H9 (cell line): ENCODE measurements around the gene TRIO. TPM values are rescaled to one million over a fixed set of nuclear protein-coding genes. Genes with fewer than 3 reads are reported as not detected.

ENCODE experiments used
- DNase-seq: peaks from one replicate; pipeline ENCODE4 v3.0.0-alpha.2; 2017
- H2AFZ ChIP-seq: one replicate; pipeline ENCODE4 v1.6.1; 2013; ENCODE audit warnings: mild to moderate bottlenecking, low read length, control low read depth, moderate library complexity
- H2AK5ac ChIP-seq: 2 replicates; pipeline ENCODE4 v1.6.1; 2013; ENCODE audit warnings: low read length, control low read depth, mixed read lengths; ENCODE audit not compliant: insufficient read length
- H2BK120ac ChIP-seq: one replicate; pipeline ENCODE4 v1.6.1; 2013; ENCODE audit warnings: low read depth, mild to moderate bottlenecking, low read length, control low read depth, inconsistent platforms; ENCODE audit not compliant: poor library complexity, severe bottlenecking
- H2BK12ac ChIP-seq: 2 replicates; pipeline ENCODE4 v1.6.1; 2013; ENCODE audit warnings: low read length, control low read depth, mixed read lengths, low read depth; ENCODE audit not compliant: insufficient read length
- H2BK15ac ChIP-seq: 2 replicates; pipeline ENCODE4 v1.6.1; 2013; ENCODE audit warnings: low read depth, low read length, control low read depth
- H2BK20ac ChIP-seq: one replicate; pipeline ENCODE4 v1.6.1; 2013; ENCODE audit warnings: low read depth, mild to moderate bottlenecking, low read length, control low read depth, inconsistent platforms; ENCODE audit not compliant: poor library complexity, severe bottlenecking
- H2BK5ac ChIP-seq: 2 replicates; pipeline ENCODE4 v1.6.1; 2013; ENCODE audit warnings: low read length, control low read depth, mixed read lengths; ENCODE audit not compliant: insufficient read length
- H3K14ac ChIP-seq: 2 replicates; pipeline ENCODE4 v1.6.1; 2013; ENCODE audit warnings: low read length, control low read depth; ENCODE audit not compliant: insufficient read depth
- H3K18ac ChIP-seq: 2 replicates; pipeline ENCODE4 v1.6.1; 2013; ENCODE audit warnings: low read depth, mild to moderate bottlenecking, mixed read lengths, low read length, control low read depth; ENCODE audit not compliant: insufficient read length
- H3K23ac ChIP-seq: 2 replicates; pipeline ENCODE4 v1.6.1; 2013; ENCODE audit warnings: low read length, control low read depth, mixed read lengths, low read depth; ENCODE audit not compliant: insufficient read length
- H3K23me2 ChIP-seq: 2 replicates; pipeline ENCODE4 v1.6.1; 2013; ENCODE audit warnings: low read depth, mild to moderate bottlenecking, mixed read lengths, low read length, control low read depth; ENCODE audit not compliant: insufficient read length, poor library complexity, severe bottlenecking
- H3K27ac ChIP-seq: 2 replicates; pipeline ENCODE4 v1.5.1; 2013; ENCODE audit warnings: low read length, control low read depth, mixed read lengths, low read depth; ENCODE audit not compliant: insufficient read length
- H3K27me3 ChIP-seq: 2 replicates; pipeline ENCODE4 v1.6.1; 2013; ENCODE audit warnings: low read length, control low read depth, inconsistent platforms; ENCODE audit not compliant: insufficient read depth
- H3K4ac ChIP-seq: 2 replicates; pipeline ENCODE4 v1.6.1; 2013; ENCODE audit warnings: low read depth, mild to moderate bottlenecking, control low read depth, inconsistent platforms, low read length, moderate library complexity
- H3K4me1 ChIP-seq: 2 replicates; pipeline ENCODE4 v1.6.1; 2013; ENCODE audit warnings: low read length, control low read depth, inconsistent platforms; ENCODE audit not compliant: insufficient read depth
- H3K4me2 ChIP-seq: 2 replicates; pipeline ENCODE4 v1.6.1; 2013; ENCODE audit warnings: low read length, control low read depth, mixed read lengths; ENCODE audit not compliant: insufficient read length, insufficient read depth
- H3K56ac ChIP-seq: 2 replicates; pipeline ENCODE4 v1.6.1; 2013; ENCODE audit warnings: low read depth, mild to moderate bottlenecking, mixed read lengths, low read length, control low read depth; ENCODE audit not compliant: insufficient read length
- H3K79me1 ChIP-seq: 2 replicates; pipeline ENCODE4 v1.6.1; 2013; ENCODE audit warnings: low read depth, mild to moderate bottlenecking, moderate library complexity, low read length, control low read depth, inconsistent platforms; ENCODE audit not compliant: insufficient read depth, poor library complexity, severe bottlenecking
- H3K79me2 ChIP-seq: 2 replicates; pipeline ENCODE4 v1.6.1; 2013; ENCODE audit warnings: low read length, control low read depth, inconsistent platforms; ENCODE audit not compliant: insufficient read depth
- H3K9ac ChIP-seq: 2 replicates; pipeline ENCODE4 v1.6.1; 2013; ENCODE audit warnings: low read length, control low read depth, mixed read lengths; ENCODE audit not compliant: insufficient read length; ENCODE audit errors: extremely low read depth
- H3K9me3 ChIP-seq: one replicate; pipeline ENCODE4 v1.6.1; 2013; ENCODE audit warnings: low read depth, low read length, inconsistent platforms; ENCODE audit not compliant: control insufficient read depth
- H3T11ph ChIP-seq: one replicate; pipeline ENCODE4 v1.6.1; 2013; ENCODE audit warnings: mild to moderate bottlenecking, low read length, control low read depth, inconsistent platforms
- H4K20me1 ChIP-seq: one replicate; pipeline ENCODE4 v1.6.1; 2013; ENCODE audit not compliant: control insufficient read depth, insufficient read length, insufficient read depth
- H4K5ac ChIP-seq: 2 replicates; pipeline ENCODE4 v1.6.1; 2013; ENCODE audit warnings: low read depth, mild to moderate bottlenecking, mixed read lengths, low read length, control low read depth; ENCODE audit not compliant: insufficient read length
- H4K8ac ChIP-seq: replicated peaks from 2 replicates; pipeline ENCODE4 v1.6.1; 2013; ENCODE audit warnings: low read length, control low read depth, mixed read lengths, low read depth; ENCODE audit not compliant: insufficient read length
- H4K91ac ChIP-seq: 2 replicates; pipeline ENCODE4 v1.6.1; 2013; ENCODE audit warnings: low read depth, mild to moderate bottlenecking, moderate library complexity, mixed read lengths, low read length, control low read depth; ENCODE audit not compliant: insufficient read length
- H3K27ac Mint-ChIP-seq, 3 experiments: 2 replicates in 2 of 3; 3 replicates in 1 of 3; pipeline ENCODE4 v1.8.0; 2020 to 2021; ENCODE audit warnings: mixed read lengths in 3 of 3, mild to moderate bottlenecking in 1 of 3, moderate library complexity in 1 of 3
- H3K27me3 Mint-ChIP-seq: 2 replicates; pipeline ENCODE4 v1.8.0; 2021; ENCODE audit warnings: low read depth, mild to moderate bottlenecking, moderate library complexity, mixed read lengths
- H3K36me3 Mint-ChIP-seq, 3 experiments: 2 replicates in 2 of 3; 3 replicates in 1 of 3; pipeline ENCODE4 v1.8.0; 2020 to 2021; ENCODE audit warnings: low read depth in 3 of 3, mixed read lengths in 3 of 3; ENCODE audit not compliant: insufficient read depth in 1 of 3
- H3K4me1 Mint-ChIP-seq, 2 experiments: 2 replicates each; pipeline ENCODE4 v1.8.0; 2020; ENCODE audit warnings: mixed read lengths in 2 of 2
- H3K4me3 Mint-ChIP-seq, 2 experiments: 2 replicates in 1 of 2; 3 replicates in 1 of 2; pipeline ENCODE4 v1.8.0; 2020 to 2021; ENCODE audit warnings: mild to moderate bottlenecking in 2 of 2, mixed read lengths in 2 of 2, moderate library complexity in 1 of 2
- H3K9me3 Mint-ChIP-seq, 2 experiments: 2 replicates in 1 of 2; 3 replicates in 1 of 2; pipeline ENCODE4 v1.8.0; 2020; ENCODE audit warnings: mild to moderate bottlenecking in 2 of 2, mixed read lengths in 2 of 2, moderate library complexity in 1 of 2
- WGBS: extraction: QIAGEN DNeasy Blood & Tissue Kit; methylation state at CpG from one replicate; pipeline ENCODE4 v1.1.7; 2013; ENCODE audit warnings: missing lambda C conversion rate, low lambda C conversion rate, mixed read lengths; ENCODE audit not compliant: insufficient read length; ENCODE audit errors: extremely low coverage; 5-methylcytosine and 5-hydroxymethylcytosine counted together
- total RNA-seq: library from RNA; stranded (reverse); gene quantifications from 2 replicates; pipeline ENCODE4 v1.2.1, GENCODE V29; 2021
- TF ChIP-seq, protein P1 (sequence below): fragments of 200-600 bp; sonication (generic); conservative IDR thresholded peaks from 3 replicates; pipeline ENCODE4 v1.8.0; 2021; ENCODE audit warnings: antibody characterized with exemption, mild to moderate bottlenecking

The TRIO gene
- total RNA-seq, 1 experiment from 2014 or later, result 87.8 TPM

DNA sequence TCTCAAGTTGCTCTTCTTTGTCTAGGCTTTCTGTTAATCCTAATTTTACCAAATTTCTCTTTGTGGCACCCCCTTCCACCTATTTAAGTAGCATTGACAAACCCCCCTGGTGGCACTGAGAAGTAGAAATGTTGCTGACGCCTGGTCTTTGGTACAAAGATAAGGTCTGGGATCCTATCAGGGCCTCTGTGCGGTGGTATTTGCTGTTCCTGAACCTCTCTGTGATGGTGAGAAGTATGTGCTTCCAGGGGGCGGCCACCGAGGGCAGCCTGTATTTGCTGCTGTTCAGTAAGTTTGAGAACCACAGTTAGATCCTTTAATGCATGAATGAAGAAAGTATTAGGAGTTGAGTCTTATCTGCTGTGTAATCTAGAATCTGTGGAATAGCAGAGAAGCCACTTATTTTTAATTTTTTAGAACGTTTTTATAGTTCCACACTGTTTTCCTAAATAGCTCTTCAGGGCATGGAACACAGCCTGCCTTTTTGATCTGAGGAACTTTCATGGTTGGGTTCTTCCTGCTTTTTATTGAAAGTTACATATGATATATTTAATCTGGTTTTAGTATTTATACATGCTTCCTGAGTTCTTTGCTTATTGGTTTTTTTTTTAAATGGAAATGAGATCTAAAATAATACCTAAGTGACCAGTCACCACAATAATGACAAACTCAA is 124.2 kb downstream of the TRIO start:
- Histone ChIP-seq H2BK5ac (no peak overlapping the region), H3K23ac (no peak overlapping the region), H3T11ph (no peak overlapping the region), H2BK12ac (no peak overlapping the region), H3K18ac (no peak overlapping the region), H3K9ac (no peak overlapping the region), H4K8ac (no peak overlapping the region), H3K27ac (no peak overlapping the region), H3K4me1 (peaks cover 21% of the 10 kb centered on the region), H3K14ac (no peak overlapping the region), H2BK20ac (no peak overlapping the region), H3K4ac (no peak overlapping the region), H3K27me3 (no peaks in the 10 kb centered on the region), H2AFZ (no peak overlapping the region), H4K91ac (no peak overlapping the region), H3K4me2 (no peak overlapping the region), H4K20me1 (no peaks in the 10 kb centered on the region), H2BK15ac (no peak overlapping the region), H3K23me2 (no peaks in the 10 kb centered on the region), H3K79me1 (no peaks in the 10 kb centered on the region), H3K79me2 (peaks cover 17% of the 10 kb centered on the region; the same call in 1 of the 2 replicates), H2AK5ac (no peak overlapping the region), H3K9me3 (no peaks in the 10 kb centered on the region), H3K56ac (no peak overlapping the region), H2BK120ac (no peak overlapping the region), H4K5ac (no peak overlapping the region)
- TF ChIP-seq, protein P1, sequence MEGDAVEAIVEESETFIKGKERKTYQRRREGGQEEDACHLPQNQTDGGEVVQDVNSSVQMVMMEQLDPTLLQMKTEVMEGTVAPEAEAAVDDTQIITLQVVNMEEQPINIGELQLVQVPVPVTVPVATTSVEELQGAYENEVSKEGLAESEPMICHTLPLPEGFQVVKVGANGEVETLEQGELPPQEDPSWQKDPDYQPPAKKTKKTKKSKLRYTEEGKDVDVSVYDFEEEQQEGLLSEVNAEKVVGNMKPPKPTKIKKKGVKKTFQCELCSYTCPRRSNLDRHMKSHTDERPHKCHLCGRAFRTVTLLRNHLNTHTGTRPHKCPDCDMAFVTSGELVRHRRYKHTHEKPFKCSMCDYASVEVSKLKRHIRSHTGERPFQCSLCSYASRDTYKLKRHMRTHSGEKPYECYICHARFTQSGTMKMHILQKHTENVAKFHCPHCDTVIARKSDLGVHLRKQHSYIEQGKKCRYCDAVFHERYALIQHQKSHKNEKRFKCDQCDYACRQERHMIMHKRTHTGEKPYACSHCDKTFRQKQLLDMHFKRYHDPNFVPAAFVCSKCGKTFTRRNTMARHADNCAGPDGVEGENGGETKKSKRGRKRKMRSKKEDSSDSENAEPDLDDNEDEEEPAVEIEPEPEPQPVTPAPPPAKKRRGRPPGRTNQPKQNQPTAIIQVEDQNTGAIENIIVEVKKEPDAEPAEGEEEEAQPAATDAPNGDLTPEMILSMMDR, result peak; percentile 28; the same call in 2 of the 3 replicates
- no peak for DNase-seq
- Mint-ChIP-seq H3K9me3 (no peaks in the 10 kb centered on the region), H3K36me3 (peaks cover 0 to 5% (median 3%) of the 10 kb centered on the region in 3 experiments; a peak in 5 of 7 replicates), H3K4me3 (no peak overlapping the region), H3K27ac (peak overlapping the region; percentile 4 to 83 (median 40); a peak in 4 of 7 replicates), H3K4me1 (peaks cover 64 to 65% of the 10 kb centered on the region in 2 experiments), H3K27me3 (no peaks in the 10 kb centered on the region)
- whole genome bisulfite sequencing, result no CpG with 5 or more reads among the region's 5 CpGs
